Ovary (tissue), 3 donors: ENCODE data around the gene KNDC1.

Source experiments
- EP300 ChIP-seq: sonication (generic); formaldehyde crosslinking; IDR thresholded peaks from one replicate; pipeline ENCODE4 v1.6.1; 2017; ENCODE audit warnings: antibody characterized with exemption
- POLR2A ChIP-seq: fragments of 450-650 bp; IDR thresholded peaks from one replicate; pipeline ENCODE4 v1.6.1; 2017; ENCODE audit warnings: antibody characterized with exemption, mild to moderate bottlenecking, moderate library complexity
- TF ChIP-seq, protein P1 (sequence below), 3 donors: fragments of 450-650 bp in 2 of 3; fragments of 200-600 bp in 1 of 3; IDR thresholded peaks; one replicate each; pipeline versions ENCODE4 v1.5.1 to v1.8.0; 2016 to 2022; ENCODE audit warnings: antibody characterized with exemption in 3 of 3, mild to moderate bottlenecking in 1 of 3
- donor health status: DM: no; HTN: no; CAD: no.

DNA sequence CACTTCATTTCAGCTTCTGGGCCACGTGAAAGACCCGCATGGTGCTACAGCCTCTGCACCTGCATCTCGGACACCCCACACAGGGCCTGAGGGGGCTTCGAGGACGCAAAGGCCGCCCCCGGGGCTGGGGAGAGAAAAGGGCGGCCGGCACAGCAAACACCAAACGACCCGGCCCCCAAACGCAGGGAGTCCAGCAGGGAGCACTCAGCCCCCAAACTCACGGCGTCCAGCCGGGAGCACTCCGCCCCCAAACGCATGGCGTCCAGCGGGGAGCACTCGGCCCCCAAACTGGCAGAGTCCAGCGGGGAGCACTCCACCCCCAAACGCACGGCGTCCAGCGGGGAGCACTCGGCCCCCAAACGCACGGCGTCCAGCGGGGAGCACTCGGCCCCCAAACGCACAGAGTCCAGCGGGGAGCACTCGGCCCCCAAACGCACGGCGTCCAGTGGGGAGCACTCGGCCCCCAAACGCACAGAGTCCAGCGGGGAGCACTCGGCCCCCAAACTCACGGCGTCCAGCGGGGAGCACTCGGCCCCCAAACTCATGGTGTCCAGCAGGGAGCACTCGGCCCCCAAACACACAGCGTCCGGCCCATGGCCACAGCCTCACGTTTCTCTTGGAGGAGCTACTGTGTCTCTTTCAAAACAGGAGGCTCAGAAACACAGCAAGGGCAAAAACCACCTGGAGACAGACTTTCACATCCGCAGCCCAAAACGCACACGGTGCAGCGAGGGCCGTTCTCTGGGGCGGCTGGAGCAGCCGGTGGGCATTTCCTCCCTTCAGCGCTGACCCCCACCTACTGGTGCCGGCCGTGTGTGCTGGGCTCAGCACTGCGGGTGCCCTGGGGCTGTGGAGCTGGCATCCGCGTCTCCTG lies 43.0 kb downstream of the KNDC1 start:
- TF ChIP-seq, protein P1, sequence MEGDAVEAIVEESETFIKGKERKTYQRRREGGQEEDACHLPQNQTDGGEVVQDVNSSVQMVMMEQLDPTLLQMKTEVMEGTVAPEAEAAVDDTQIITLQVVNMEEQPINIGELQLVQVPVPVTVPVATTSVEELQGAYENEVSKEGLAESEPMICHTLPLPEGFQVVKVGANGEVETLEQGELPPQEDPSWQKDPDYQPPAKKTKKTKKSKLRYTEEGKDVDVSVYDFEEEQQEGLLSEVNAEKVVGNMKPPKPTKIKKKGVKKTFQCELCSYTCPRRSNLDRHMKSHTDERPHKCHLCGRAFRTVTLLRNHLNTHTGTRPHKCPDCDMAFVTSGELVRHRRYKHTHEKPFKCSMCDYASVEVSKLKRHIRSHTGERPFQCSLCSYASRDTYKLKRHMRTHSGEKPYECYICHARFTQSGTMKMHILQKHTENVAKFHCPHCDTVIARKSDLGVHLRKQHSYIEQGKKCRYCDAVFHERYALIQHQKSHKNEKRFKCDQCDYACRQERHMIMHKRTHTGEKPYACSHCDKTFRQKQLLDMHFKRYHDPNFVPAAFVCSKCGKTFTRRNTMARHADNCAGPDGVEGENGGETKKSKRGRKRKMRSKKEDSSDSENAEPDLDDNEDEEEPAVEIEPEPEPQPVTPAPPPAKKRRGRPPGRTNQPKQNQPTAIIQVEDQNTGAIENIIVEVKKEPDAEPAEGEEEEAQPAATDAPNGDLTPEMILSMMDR (IDR thresholded peaks at IDR 0.05): no peak
- TF ChIP-seq POLR2A (no peak), EP300 (no peak)
